ENCODE results near the gene ADCY5.

DNA sequence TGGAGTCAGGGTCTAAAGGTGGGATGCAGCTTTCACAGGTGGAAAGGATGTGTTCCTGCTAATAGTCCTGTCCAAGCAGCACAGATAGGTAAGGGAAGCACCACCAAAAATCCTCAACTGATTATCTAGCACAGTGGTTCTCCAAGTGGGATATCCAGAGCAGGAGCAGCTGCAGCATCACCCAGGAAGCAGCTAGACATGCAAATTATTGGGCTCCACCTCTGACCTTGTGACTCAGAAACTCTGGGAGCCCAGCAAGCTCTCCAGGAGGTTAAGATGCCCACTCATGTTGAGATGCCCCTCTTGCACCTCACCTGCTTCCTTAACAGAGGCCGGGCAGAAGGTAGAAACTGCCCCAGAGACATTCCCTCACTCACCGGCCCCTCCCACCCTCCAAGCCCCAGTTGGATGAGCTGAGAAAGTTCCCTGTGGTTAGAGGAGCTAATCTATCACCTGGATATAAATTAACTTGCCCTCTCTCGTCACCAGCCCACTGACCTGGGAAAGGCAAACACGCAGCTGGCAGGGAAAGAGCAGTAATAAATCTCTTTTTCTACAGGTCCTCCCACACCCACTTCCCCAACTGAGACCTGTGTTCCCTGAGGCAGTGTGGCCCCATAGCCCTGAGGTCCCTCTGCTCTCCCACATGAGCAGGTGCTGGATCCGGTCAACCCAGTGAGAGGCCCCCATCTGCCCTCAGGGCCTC, 39.3 kb downstream of the ADCY5 start:
- no peak for TF ChIP-seq CTCF (conservative IDR thresholded peaks at IDR 0.05)
- TF ChIP-seq EZH2 (IDR thresholded peaks at IDR 0.05; ENCODE audit: low read depth): no peak
